GM04504 (cell line): Measurements from ENCODE around the gene SLC25A52.
"Not testable (repeated sequence)": the region's sequence is repeated elsewhere in the genome, so short reads cannot be mapped to it uniquely, and the experiment has no call there.

Source experiments
- DNase-seq: peaks from one replicate; pipeline ENCODE4 v3.0.0-alpha.2; 2012; ENCODE audit warnings: low read depth

SLC25A52 gene, protein sequence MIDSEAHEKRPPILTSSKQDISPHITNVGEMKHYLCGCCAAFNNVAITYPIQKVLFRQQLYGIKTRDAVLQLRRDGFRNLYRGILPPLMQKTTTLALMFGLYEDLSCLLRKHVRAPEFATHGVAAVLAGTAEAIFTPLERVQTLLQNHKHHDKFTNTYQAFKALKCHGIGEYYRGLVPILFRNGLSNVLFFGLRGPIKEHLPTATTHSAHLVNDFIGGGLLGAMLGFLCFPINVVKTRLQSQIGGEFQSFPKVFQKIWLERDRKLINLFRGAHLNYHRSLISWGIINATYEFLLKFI

DNA sequence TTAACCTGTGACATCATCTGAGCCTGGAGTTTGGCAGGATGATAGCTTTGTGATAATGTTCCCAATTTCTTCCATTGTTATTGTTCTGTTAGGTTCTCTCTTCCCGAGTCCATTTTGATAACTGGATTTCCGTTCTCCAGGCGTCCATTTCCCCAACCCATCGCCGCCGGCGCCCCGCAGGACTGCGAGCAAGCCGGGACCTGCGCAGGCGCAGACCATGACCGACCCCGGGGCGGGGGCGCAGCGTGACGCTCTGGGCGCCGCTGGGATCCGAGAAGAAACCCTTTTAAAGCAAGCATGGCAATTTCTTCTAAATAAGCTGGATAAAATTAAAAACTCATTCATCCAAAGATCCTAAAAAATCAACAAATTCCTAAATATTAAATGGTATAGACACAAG is at the start of gene SLC25A52:
Gene SLC25A52, minus strand, starts transcription at position 186 of the 400 bp plus-strand sequence. CDS start 219 bp downstream, outside the sequence.
- no peak for DNase-seq

- not testable (repeated sequence) for DNase-seq
Observed at GRCh38 chr18:31809049-31809448, 48.4 kb upstream of the SLC25A52 start.

- no peak for DNase-seq
Observed at GRCh38 chr18:31801078-31801477, 40.4 kb upstream of the SLC25A52 start.

DNA sequence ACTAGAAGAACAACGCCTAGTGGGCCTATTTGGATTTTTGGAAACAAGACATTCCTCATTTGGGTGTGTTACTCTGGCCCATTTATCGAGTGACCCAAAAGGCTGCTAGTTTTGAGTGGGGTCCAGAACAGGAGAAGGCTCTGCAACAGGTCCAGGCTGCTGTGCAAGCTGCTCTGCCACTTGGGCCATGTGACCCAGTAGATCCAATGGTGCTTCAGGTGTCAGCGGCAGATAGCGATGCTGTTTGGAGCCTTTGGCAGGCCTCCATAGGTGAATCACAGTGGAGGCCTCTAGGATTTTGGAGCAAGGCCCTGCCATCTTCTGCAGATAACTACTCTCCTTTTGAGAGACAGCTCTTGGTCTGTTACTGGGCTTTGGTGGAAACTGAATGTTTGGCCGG is 38.6 kb upstream of the SLC25A52 start:
- DNase-seq, result not testable (repeated sequence)

- DNase-seq, result no peak
Observed at GRCh38 chr18:31798399-31798798, 37.7 kb upstream of the SLC25A52 start.

- no peak for DNase-seq
Observed at GRCh38 chr18:31795747-31796146, 35.1 kb upstream of the SLC25A52 start.

GRCh38 chr18:31793531-31793930 is 32.9 kb upstream of the SLC25A52 start:
- DNase-seq, result no peak

DNA sequence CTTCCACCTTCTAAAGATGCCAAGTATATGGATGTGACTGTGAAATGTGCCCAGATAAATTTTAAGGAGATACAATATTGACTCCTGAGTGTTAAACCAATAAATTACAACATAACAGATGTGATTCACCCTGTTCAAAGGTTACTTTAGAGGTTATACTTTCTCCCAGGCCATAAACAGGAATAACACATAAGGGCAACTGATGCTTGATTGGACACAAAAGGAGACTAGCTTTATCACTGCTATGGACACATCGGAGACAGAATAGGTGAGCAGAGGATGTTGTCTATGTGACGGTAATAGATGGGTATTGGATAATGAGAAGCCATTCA is 31.9 kb upstream of the SLC25A52 start:
- DNase-seq, result no peak

GRCh38 chr18:31791817-31792579 is 31.3 kb upstream of the SLC25A52 start:
- no peak for DNase-seq

DNA sequence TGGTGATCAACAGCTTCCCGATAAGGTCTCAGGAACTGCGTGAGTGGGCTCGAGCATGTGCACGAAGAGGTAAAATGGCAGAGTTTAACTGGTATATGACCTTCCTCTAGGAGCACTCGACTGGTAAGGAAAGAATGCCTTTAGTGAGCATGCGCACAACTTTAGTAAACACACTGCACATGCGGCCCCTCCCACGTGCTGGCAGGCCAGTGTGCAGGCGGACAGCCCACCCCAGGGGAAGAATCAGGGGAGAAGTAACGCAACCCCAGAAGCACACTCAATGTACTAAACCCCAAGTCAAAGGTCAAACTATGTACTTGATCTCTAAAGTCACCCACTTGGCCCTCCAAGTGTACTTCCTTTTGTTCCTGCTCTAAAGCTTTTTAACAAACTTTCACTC is 28.7 kb upstream of the SLC25A52 start:
- DNase-seq, result no peak

DNA sequence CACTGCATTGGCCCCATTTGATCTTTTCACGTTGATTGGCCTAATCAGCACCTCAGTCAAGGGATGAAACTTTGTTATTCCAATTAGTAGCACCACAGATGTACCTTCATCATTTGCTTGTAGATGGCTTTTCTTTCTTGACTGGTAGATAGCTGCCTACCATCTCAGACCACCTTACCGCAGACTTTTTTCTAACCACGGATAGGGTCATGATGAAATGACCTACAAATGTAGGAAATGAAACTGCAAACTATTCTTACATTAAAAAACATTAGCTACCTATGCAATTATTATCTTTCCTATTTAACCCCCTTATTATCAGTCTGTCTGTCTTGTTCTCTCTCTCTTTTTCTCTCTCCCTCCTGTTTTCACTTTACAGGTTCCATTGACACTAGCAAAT is 22.4 kb upstream of the SLC25A52 start:
- no peak for DNase-seq

- no peak for DNase-seq
Observed at GRCh38 chr18:31778391-31778950, 17.8 kb upstream of the SLC25A52 start.

- no peak for DNase-seq
Observed at GRCh38 chr18:31776093-31776492, 15.4 kb upstream of the SLC25A52 start.

DNA sequence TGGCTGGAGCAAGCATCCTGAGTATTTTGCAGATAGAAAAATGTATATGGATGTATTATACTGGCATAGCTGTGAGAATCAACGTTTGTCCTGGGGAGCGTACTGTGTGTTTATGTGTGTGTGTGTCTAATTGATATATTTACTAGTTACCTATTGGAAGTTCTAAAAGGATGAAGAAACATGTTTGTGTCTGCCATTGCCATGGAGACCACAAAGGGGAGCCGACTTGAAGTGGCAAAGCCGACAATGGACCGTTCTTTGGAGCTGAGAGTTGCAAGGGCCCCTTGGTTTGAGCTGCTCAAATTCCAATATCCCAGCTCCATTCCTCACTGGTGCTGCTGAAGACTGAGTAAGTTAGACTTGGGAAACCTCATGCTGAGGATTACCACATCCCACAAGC is 14.3 kb upstream of the SLC25A52 start:
- DNase-seq, result no peak

DNA sequence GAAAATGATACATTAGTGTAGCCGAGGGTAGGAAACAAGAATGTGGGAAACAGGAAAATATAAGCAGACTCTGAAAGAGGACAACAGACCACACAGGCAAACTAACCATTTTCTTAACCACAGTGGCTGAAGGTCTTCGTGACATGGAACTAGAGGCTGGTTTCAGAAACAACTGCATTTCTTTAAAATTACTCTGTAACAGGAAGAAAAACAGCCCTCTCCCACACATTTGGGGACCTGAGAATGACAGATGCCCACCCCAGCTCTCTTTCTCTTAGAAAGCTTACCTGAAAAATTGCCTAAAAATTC is 13.8 kb upstream of the SLC25A52 start:
- DNase-seq, result no peak

DNA sequence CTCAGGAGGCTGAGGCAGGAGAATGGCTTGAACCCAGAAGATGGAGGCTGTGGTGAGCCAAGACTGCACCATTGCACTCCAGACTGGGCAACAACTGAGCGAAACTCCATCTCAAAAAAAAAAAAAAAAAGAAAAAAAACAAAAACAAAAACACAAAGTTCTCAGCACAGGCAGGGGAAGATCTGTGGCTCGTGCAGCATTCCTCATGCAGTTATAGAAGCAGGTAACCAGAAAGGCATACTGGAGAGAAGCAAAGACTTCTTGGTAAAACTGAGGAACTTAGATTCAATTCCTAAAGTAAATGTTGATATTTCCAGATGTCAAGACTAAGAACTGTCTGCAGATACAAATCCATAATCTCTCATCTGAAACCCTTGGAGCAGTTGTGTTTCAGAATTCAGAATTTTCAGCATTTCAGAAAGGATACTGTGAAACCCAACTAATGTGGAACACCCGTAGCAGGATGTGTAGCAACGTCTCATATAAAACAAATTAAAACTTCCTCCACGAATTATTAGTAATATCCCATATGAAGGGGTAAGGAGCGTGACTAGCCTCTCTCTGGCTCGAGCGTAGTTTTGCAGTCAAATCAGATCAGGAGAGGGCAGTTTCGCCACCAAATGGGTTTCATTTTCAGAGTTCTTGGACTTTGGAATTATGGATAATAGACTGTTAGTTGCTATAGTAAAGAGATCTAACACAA is 13.2 kb upstream of the SLC25A52 start:
- DNase-seq, result no peak

DNA sequence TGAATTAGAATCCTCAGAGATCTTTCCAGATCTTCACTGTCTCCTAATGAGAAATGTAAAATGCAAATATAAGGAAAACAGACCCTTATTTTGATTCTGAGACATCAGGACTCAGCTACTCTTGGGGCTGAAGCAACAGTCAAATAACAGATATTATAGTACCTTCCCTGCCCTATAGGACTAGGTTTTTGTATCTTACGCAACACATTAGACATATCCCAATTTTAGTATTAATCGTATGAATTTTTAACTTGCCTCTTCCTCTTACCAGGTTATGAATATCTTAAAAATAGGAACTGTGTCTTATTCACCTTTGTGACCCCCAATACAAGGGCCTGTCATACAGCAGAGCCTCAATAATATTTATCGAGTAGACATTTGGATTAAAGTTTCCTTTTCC is 12.0 kb upstream of the SLC25A52 start:
- no peak for DNase-seq

GRCh38 chr18:31750273-31750672 is 10.4 kb downstream of the SLC25A52 start:
- no peak for DNase-seq

DNA sequence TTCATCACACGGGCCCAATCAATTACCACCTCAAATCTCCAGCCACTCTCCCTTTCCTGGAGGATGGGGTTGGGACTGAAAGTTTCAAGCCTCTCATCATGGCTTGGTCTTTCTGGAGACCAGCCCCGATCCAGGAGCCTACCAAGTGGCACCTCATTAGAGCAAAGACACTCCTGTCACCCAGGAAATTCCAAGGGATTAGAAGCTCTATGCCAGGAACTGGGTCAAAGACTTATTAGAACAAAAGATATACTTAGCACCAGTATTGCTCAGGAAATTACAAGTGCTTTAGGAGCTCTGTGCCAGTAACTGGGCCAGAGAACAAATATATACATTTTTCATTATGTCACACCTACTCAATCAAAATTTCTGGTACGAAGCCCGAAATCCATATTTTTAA is 14.3 kb downstream of the SLC25A52 start:
- DNase-seq, result no peak

- no peak for DNase-seq
Observed at GRCh38 chr18:31744321-31745067, 16.2 kb downstream of the SLC25A52 start.

GRCh38 chr18:31743600-31743999 is 17.1 kb downstream of the SLC25A52 start:
- DNase-seq, result not testable (repeated sequence)

DNA sequence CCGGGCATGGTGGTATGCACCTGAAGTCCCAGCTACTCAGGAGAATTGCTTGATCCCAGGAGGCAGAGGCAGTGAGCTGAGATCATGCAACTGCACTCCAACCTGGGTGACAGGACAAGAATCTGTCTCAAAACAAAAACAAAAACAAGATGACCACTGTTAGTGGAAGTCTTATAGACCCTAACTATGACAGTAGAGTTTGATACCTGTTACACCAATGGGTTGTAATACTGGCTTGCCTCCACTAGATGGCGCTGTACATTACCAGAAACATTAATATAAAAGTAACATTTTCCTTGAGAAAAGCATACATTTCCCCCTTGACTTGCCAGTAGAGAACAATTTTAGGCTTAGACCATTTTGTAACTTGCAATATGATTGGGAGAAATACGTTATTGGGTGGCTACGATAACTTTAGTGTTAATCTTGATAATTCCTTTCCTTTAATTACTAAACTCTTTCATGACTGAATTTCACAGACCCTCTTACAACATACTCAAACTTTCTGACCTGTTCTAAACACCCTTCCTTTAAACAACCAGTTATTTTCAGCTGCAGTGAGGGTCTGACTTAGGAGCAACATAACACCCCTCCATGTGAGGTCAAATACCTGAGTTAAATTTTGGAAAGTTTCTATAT is 19.5 kb downstream of the SLC25A52 start:
- peak; percentile 6 for DNase-seq
